ENCODE results near the gene MLF1.

MLF1 gene

GRCh38 chr3:158590223-158590622, 19.2 kb downstream of the MLF1 start:
- DNase-seq, result no peak

- no peak for DNase-seq
These were observed 29.8 kb downstream of the MLF1 start for GRCh38 chr3:158600787-158601186.

- DNase-seq, result no peak
These were observed 31.2 kb downstream of the MLF1 start for GRCh38 chr3:158602227-158602626.

GRCh38 chr3:158617982-158618875, 47.2 kb downstream of the MLF1 start:
- no peak for DNase-seq

GRCh38 chr3:158625881-158626280, 54.9 kb downstream of the MLF1 start:
- DNase-seq, result no peak

GRCh38 chr3:158631981-158632380, 61.0 kb downstream of the MLF1 start:
- DNase-seq, result no peak

- peak; percentile 13 for DNase-seq
These were observed 69.7 kb downstream of the MLF1 start for GRCh38 chr3:158640646-158641045.

- DNase-seq, result peak; percentile 21
These were observed 71.0 kb downstream of the MLF1 start for GRCh38 chr3:158642005-158642404.

- DNase-seq, result no peak
These were observed 71.6 kb downstream of the MLF1 start for GRCh38 chr3:158642474-158643210.

- DNase-seq, result peak; percentile 94
These were observed 73.4 kb downstream of the MLF1 start, which contains the start of gene GFM1 for GRCh38 chr3:158644345-158644908. Gene GFM1 (plus strand): TSS chr3:158644527. CDS start chr3:158644635, 108 bp downstream.

GRCh38 chr3:158649791-158650190, 78.8 kb downstream of the MLF1 start:
- DNase-seq, result no peak

GRCh38 chr3:158651192-158651591, 80.2 kb downstream of the MLF1 start:
- no peak for DNase-seq

- no peak for DNase-seq
These were observed 81.5 kb downstream of the MLF1 start for GRCh38 chr3:158652463-158652862.

Measured in activated CD4-positive, alpha-beta T cell treated with anti-CD3 and anti-CD28 coated beads, Interleukin-2, amount 50 U/mL, for 16 hours (primary cell).